GM03348 (cell line): ENCODE measurements around the gene MYO9A.
"Not testable (repeated sequence)": the region's sequence is repeated elsewhere in the genome, so short reads cannot be mapped to it uniquely, and the experiment has no call there.

Experiments used
- DNase-seq: peaks from one replicate; pipeline ENCODE4 v3.0.0; 2012; ENCODE audit warnings: low spot score

MYO9A gene

DNA sequence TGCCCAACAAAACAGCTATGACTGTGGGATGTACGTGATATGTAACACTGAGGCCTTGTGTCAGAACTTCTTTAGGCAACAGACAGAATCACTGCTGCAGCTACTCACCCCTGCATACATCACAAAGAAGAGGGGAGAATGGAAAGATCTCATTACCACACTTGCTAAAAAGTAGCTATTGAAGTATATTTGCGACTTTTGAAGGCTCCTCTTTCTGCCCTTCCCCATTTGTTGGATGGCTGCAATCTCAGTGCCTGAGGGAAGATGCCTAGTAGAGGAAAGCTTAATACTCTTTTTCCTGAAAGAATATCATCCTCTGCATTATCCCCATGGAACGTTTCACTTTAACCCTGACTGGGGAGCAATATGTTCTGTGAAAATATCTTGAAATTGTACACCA is 22.1 kb upstream of the MYO9A start:
- DNase-seq, result no peak

DNA sequence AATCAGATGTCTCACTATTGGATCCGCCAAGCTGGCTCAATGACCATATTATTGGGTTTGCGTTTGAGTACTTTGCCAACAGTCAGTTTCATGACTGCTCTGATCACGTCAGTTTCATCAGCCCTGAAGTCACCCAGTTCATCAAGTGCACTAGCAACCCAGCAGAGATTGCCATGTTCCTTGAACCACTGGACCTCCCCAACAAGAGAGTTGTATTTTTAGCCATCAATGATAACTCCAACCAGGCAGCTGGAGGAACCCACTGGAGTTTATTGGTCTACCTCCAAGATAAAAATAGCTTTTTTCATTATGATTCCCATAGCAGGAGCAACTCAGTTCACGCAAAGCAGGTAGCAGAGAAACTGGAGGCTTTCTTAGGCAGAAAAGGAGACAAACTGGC is 21.7 kb upstream of the MYO9A start:
- no peak for DNase-seq

DNA sequence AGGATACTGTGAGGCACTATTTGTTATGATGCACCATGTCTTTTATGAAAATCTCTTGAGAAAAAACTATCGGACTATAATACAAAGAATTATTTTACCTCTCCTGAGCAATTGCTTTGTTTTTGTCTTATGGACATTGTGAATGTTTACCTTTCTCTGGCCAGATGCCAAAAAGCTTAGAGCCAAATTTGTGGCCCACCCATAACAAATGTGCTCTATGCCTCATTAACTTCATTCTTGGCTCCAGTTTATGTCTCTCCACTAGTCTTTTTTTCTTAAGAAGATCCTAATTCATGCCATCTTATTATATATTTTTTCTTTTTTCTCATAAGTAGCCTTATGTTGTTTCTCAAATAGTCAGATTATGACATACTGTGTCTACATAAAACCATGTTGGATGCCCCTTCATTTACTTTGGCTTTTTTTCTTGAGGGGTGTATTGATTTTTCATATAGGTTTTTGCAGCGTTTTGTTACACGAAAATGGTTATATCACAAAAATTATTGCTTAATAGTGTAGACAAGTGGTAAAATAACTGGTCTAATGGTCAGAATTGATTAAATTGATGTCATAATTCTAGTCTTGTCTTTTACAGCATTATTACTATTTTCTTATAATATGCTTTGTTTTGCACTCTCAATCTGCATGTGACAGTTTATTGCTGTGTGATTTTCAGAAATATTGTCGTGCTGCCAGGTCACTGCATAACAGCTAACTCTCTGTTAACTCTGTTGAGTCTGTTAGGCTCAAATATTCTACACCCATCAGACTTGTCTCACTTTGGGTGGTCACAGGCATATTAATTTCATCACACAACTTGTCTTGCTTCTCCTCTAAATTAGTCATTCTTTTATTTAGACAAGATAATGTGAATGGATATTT is 18.5 kb upstream of the MYO9A start:
- DNase-seq, result no peak

DNA sequence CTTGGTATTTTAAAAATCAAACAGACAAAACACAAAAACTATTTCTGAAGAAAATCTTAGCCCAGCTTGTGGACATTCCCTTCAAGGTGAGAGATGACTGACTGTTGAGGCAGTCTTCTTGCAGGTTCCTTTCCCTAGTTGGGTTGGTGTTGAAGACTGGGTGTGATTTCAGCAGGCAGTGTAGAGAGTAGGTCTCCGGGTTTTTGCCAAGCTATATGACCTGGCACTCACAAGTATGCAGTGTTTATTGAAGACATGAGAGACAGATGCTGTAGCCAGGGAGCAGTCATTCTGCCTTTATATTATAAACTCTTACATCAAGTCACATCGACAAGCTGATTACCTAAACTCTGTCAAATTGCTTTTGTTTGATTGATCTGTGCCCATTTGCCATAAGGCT is 17.8 kb upstream of the MYO9A start:
- DNase-seq, result no peak

DNA sequence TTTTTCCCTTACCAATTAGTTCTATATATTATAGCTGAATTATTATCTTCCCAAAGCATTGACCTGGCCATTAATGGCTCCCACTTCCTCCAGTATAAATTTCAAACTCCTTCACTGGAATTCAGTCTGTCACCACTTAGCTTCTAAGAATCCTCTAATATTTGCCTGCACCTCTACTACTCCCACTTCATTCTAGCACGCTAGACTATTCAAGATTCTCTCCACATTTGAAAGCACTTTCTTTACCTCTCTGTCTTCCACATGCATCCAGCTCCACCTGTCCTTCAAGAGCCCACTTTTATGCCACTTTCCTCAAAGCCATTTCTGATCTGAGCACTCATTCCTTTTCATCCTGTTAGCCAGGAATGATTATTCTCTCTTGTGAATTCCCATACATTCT is 15.3 kb upstream of the MYO9A start:
- no peak for DNase-seq

DNA sequence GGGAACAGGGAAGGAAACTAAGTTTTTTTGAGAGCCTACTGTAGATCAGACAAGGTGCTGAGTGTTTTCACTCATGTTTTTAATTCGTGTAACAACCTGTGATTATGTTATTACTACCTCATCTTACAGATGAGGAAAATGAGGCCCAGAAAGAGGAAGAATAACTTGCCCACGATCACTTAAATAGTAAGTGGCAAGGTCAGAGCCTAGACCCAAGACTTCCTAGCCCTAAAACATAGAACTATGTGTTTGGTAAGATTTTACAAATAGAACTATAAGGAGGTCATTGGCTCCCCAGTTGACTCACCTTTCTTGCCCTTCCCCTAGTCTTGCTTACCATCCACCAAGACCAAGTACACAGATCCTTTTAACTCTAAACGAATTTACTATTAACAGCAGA is 14.0 kb upstream of the MYO9A start:
- no peak for DNase-seq

DNA sequence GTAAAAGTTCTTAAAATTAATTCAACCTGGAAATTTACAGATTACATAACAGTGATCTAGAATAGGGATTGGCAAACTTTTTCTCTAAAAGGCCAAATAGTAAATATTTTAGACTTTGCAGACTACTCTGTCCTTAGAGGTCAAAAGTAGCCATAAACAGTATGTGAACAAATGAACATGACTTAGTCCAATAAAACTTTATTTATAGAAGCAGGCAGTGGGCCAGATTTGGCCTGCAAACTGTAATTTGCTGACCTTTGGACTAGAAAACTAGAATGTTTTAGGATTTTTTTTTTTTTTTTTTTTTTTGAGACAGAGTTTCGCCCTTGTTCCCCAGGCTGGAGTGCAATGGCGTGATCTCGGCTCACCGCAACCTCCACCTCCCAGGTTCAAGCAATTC is 12.3 kb upstream of the MYO9A start:
- no peak for DNase-seq

DNA sequence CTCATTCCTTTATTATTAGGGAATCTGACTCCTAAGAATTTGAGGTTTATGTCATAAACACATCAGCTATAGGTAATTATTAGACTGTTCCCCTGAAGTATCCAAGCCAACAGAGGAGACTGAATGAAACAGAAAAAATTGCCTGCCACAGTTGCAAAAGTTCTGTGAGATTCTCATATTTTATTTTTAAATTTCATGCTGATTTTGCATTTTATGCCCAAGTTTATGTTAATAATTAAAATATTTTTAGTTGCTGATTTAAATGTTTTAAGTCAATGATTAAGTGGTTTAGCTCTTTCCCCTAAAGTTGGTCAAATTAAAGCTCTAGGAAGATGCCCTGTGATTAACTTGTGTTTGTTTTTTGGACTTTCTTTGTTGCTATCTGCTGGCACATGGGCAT is 10.4 kb upstream of the MYO9A start:
- DNase-seq, result no peak

DNA sequence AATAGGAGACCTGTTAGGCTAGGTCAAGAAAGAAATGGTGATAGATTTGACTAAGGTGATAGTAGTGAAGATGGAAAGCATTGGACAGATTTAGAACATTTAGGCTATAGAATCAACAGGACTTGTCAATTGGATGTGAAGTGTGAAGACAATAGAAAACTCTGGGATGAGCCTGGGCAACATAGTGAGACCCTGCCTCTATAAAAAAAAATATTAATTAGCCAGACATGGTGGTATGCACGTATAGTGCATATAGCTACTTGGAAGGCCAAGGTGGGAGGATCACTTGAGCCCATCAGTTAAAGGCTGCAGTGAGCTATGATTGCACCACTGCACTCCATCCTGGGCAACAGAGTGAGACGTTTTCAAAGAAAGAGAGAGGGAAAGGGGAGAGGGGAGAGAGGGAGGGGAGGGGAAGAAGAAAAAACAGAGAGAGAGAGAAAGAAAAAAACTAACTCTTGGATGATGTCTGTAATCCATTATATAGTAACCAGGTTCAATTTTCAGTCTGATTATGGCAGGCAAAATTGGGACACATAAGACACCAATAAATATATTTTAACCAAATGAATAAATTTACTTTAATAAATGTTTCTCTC is 9.9 kb upstream of the MYO9A start:
- no peak for DNase-seq

DNA sequence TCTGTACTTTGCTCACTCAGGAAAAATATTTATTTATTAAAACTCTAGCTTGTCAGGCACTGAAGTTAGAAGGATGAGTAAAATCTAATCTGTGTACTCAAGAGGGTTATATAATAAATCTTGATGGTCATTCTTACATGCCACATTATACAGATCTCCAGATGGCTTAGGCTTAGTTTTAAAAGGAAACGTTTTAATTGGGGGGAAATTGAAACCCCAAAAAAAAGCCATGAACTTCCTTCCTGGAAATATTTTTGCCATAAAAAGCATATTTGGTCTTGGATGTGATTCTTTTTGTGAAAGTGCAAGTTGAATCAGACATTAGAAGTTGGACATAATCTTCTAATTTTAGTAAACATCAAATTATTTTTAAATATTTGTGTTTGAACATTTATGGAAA is 6.3 kb upstream of the MYO9A start:
- no peak for DNase-seq

DNA sequence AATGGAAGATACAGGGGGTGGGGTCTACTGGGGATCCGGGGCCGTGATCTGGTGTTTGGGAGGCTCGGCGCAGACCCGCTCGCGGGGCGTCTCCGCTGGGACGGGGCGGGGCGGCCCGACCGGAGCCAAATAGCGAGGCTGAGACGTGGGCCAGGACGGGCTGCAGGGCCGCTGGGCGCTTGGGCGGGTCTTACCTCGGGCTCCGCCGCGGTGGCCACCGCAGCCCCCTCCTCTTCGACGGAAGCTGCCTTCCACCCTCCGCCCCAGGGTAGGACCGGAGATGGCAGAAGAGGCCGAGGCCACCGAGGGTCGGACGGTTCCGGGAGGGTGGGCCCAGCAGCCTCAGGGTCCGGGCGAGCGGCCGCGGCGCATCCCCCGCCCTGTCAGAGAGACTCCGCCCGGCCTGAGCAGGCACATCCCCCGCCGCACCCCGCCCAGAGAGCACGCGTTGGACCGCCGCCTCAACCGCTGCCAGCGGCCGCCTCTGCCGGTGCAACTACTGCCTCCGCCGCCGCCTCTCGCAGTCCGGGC is 399 bp downstream of the MYO9A start:
- DNase-seq, result peak; percentile 92

DNA sequence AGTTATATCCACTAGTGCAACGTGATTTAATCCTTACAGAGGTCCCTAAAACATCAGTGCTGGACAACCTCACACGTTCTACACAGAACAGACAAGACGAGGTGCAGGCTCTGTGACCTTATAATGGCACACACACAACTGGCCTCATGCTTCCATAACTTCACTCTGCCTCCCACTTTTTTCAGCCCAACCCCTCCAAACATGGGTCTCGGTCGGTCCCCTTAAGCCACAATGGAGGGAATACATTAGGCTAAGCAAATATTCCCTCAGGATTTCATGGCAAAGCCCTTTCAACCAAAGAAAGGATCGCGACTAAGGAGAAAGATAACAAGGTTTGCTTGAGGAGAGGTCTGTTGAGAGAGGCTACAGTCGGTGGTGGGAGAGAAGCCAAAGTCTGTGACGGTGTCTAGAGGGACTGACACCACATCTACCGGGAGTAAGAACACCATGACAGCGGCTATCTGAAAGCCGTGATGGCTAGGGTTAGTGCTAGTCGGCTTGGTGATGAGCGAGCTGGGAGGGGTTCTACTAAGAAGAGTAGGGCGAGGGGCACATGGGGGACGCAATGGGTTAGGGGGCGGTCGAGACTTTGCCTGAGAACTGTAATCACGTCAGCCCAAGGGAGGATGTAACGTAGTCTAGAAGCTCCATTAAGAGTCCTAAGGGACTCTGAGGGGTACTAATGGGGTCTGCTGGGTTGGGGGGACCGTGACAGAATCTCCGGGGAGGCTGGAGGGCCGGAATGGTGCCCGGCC is 1.0 kb downstream of the MYO9A start:
- no peak for DNase-seq

DNA sequence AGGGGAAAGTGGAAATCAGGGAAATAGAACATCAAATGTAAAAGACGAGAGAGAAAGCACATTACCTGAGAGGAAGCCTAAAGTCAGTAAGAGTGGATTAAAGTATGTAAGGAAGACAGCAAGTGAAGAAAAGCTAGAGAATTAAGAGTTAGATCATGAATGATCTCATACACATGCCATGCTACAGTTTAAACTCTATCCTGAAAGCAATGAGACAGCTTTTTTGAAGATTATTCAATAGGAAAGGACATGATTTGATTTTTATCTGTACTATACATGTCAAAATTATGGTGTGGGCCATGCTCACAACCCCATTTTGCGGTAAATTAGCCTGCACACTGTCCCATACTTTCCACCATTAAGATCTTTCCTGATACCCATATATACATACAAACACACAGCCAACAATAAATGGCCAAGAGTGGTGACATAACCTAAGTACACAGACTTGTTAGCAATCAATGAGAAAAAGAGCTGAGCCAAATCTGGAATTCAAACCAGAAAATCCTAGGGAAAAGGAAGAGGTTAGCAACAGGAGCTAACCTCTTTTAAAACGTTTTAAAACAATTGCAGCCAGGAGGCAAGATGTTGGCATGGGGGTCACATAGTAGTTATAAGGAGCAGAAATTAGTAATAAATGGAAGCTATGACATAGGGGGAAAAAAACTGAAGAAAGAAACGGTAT is 4.5 kb downstream of the MYO9A start:
- DNase-seq, result no peak

DNA sequence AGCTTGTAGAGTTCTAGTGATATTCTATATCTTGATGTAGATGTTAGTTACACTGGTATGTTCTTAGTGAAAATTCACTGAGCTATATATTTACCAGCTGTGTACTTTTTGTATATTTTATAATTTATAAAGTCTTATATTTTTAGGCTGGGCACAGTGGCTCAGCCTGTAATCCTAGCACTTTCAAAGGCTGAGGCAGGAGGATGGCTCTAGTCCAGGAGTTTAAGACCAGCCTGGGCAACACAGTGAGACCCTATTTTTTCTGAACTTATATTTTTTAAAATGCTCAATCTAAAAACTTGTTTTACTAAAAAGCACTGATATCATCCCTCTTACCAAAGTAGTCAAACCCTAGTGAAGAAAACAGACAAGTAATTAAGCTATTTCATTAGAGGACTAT is 5.1 kb downstream of the MYO9A start:
- DNase-seq, result no peak

DNA sequence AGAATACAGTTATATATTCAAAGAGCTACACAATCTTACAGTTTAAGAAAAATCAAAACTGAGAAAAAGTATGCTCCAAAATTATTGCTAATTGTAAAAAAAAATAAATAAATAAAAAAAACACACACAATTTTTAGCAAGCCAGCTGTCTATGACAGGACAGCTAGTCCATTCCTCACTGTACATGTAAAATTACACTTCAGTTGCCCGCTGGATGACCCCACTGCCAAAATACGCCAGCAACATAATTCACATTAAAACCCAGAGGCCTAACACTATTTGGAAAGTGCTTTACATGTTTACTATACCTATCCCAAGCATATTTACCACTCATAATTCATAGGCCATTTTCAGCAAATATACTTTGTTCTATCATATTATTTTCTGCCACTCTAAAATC is 5.8 kb downstream of the MYO9A start:
- peak; percentile 19 for DNase-seq

DNA sequence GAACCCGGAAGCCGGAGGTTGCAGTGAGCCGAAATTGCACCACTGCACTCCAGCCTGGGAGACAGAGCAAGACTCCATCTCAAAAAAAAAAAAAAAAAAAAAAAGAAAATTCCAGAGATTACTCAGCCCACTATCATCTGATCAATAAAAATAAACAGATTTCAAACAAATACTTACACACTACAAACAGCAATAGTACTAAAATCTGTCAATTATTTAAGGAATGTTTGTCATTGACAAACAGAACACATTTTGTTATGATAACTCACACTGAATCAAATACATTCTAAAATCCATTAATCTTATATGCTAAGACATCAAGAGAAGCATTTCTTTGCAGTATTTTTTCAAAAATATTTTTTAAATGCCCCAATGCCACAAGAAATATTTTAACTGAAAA is 7.6 kb downstream of the MYO9A start:
- peak; percentile 17 for DNase-seq

DNA sequence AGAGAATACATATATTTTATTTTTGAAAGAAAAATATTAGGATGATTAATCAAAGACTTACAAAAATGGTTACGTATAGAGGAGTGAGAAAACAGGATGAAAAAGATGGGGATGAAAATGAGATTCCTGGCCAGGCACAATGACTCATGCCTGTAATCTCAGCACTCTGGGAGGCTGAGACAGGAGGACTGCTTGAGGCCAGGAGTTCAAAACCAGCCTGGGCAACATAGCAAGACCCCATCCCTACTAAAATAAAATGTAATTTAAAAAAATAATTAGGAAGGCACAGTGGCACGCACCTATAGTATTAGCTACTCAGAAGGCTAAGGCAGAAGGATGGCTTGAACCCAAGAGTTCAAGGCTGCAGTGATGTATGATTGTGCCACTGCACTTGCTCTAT is 11.9 kb downstream of the MYO9A start:
- DNase-seq, result no peak

DNA sequence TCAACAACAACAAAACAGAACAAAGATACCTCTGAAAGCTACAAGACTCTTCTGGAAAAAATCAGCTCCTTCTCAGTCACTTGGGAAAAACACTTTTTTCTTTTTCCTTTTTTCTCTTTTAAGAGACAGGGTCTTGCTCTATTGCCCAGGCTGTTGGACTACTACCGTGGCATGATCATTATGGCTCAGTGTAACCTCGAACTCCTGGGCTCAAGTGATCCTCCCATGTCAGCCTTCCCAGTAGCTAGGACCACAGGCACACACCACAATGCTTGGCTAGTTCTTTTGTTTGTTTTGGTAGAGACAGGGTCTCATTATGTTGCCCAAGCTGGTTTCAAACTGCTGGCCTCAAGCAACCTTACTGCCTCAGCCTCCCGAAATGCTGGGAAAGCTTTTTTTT is 12.8 kb downstream of the MYO9A start:
- DNase-seq, result no peak

DNA sequence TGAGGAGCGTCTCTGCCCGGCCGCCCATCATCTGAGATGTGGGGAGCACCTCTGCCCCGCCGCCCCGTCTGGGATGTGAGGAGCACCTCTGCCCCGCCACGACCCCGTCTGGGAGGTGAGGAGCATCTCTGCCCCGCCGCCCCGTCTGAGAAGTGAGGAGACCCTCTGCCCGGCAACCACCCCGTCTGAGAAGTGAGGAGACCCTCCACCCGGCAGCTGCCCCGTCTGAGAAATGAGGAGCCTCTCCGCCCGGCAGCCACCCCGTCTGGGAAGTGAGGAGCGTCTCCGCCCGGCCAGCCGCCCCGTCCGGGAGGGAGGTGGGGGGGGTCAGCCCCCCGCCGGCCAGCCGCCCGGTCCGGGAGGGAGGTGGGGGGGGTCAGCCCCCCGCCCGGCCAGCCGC is 17.4 kb downstream of the MYO9A start:
- DNase-seq, result not testable (repeated sequence)

DNA sequence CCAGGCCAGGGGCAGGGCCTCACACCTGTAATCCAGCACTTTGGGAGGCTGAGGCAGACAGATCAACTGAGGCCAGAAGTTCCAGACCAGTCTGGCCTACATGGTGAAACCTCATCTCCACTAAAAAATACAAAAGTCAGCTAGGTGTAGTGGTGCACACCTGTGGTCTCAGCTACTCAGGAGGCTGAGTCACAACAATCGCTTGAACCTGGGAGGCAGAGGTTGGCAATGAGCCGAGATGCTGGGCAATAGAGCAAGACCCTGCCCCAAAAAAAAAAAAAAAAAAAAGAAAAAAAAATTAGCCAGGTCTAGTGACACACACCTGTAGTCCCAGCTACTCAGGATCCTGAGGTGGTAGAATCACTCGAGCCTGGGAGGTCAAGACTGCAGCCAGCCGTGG is 18.8 kb downstream of the MYO9A start:
- DNase-seq, result no peak

DNA sequence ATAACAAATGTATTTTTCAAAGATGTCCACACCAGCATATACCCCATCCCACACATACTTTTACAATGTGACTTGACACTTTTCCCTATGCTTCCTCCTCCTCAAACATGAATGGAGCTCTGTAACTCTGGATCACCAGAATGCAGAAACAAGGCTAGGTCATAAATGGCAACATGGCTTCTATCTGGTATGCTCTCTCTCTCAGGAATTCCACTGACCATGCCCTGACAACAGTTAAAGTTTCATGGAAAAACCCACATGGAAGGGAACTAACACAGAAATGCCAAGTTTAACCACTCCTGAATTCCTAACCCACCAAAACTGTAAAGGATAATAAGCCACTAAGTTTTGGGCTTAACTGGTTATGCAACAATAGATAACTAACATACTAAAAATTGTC is 19.9 kb downstream of the MYO9A start:
- peak; percentile 50 for DNase-seq

DNA sequence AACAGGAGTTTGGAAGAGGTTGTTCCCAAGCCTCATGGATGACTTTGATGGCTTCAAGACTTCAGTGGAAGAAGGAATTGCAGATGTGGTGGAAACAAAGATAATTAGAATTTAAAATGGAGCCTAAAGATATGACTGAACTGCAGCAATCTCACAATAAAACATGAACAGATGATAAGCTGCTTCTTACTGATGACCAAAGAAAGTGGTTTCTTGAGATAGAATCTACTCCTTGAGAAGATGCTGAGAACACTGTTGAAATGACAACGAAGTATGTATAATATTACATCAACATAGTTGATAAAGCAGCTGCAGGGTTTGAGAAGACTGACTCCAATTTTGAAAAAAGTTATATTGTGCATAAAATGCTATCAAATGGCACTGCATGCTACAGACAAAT is 21.2 kb downstream of the MYO9A start:
- DNase-seq, result no peak
